HEK293 (cell line): ENCODE measurements around the gene RECK.

ENCODE experiments used
- CTCF ChIA-PET: fragments of 350-600 bp; formaldehyde crosslinking; extraction: SDS; loops from one replicate; lab custom pipeline; 2021; ENCODE audit warnings: antibody characterized with exemption; lab: Yijun Ruan, JAX
- POLR2A ChIA-PET: fragments of 300-600 bp; formaldehyde crosslinking; extraction: SDS; loops from one replicate; lab custom pipeline; 2020; ENCODE audit warnings: antibody characterized with exemption, inconsistent platforms; lab: Yijun Ruan, JAX
- H3K27ac ChIP-seq: fragments of 200-500 bp; sonication (Bioruptor generic); 2 replicates; pipeline ENCODE4 v1.5.1; 2014; ENCODE audit warnings: low read depth, low read length, control low read depth, inconsistent platforms; ENCODE audit errors: extremely low read depth
- H3K36me3 ChIP-seq, 2 experiments: fragments of 200-500 bp in 1 of 2; sonication (Bioruptor generic) in 1 of 2; 1 replicate in 1 of 2; 2 replicates in 1 of 2; pipeline ENCODE4 v1.5.1; 2014 to 2017; ENCODE audit warnings: inconsistent platforms in 2 of 2, low read length in 2 of 2; ENCODE audit not compliant: control insufficient read depth in 2 of 2, insufficient read depth in 1 of 2
- H3K4me1 ChIP-seq: fragments of 200-500 bp; sonication (Bioruptor generic); 2 replicates; pipeline ENCODE4 v1.5.1; 2014; ENCODE audit warnings: mild to moderate bottlenecking, low read length, inconsistent platforms; ENCODE audit not compliant: control insufficient read depth, insufficient read depth
- H3K4me3 ChIP-seq: 2 replicates; pipeline ENCODE4 v1.5.1; 2011; ENCODE audit warnings: low read depth, mild to moderate bottlenecking, control low read depth, low read length, moderate library complexity
- H3K9me3 ChIP-seq: fragments of 200-500 bp; sonication (Bioruptor generic); 2 replicates; pipeline ENCODE4 v1.5.1; 2014; ENCODE audit warnings: low read depth, low read length, inconsistent platforms; ENCODE audit not compliant: control insufficient read depth, insufficient read depth
- BCL11A ChIP-seq: fragments of 450-650 bp; formaldehyde crosslinking; IDR thresholded peaks from 2 replicates; pipeline ENCODE4 v1.5.1; 2016; ENCODE audit warnings: low read depth, missing biosample characterization, missing genetic modification characterization
- FEZF1 ChIP-seq: fragments of 450-650 bp; formaldehyde crosslinking; IDR thresholded peaks from 2 replicates; pipeline ENCODE4 v1.5.1; 2016; ENCODE audit warnings: missing biosample characterization, missing genetic modification characterization
- GLIS1 ChIP-seq: fragments of 450-650 bp; formaldehyde crosslinking; IDR thresholded peaks from 2 replicates; pipeline ENCODE4 v1.5.1; 2016; ENCODE audit warnings: missing biosample characterization, missing genetic modification characterization
- HOXC10 ChIP-seq: sonication (generic); formaldehyde crosslinking; IDR thresholded peaks from 2 replicates; pipeline ENCODE4 v1.8.1; 2023; ENCODE audit warnings: mild to moderate bottlenecking, missing genetic modification reagents
- MZF1 ChIP-seq: fragments of 450-650 bp; formaldehyde crosslinking; IDR thresholded peaks from 2 replicates; pipeline ENCODE4 v1.5.1; 2017; ENCODE audit warnings: missing biosample characterization, missing genetic modification characterization, borderline replicate concordance
- PRDM1 ChIP-seq: fragments of 450-650 bp; formaldehyde crosslinking; IDR thresholded peaks from 2 replicates; pipeline ENCODE4; 2016; ENCODE audit warnings: missing biosample characterization, missing genetic modification characterization
- SALL2 ChIP-seq: fragments of 450-650 bp; formaldehyde crosslinking; IDR thresholded peaks from 2 replicates; pipeline ENCODE4 v1.5.0; 2017; ENCODE audit warnings: missing biosample characterization, mild to moderate bottlenecking, missing genetic modification characterization, borderline replicate concordance
- TRIM28 ChIP-seq: IDR thresholded peaks from 2 replicates; pipeline ENCODE4 v1.6.1; 2011; ENCODE audit warnings: low read length, control low read depth, borderline replicate concordance
- ZBTB7A ChIP-seq: fragments of 450-650 bp; formaldehyde crosslinking; IDR thresholded peaks from 2 replicates; pipeline ENCODE4 v1.5.1; 2016; ENCODE audit warnings: low read depth, missing biosample characterization, missing genetic modification characterization
- ZEB2 ChIP-seq: fragments of 450-650 bp; formaldehyde crosslinking; IDR thresholded peaks from 2 replicates; pipeline ENCODE4 v1.5.1; 2016; ENCODE audit warnings: missing biosample characterization, missing genetic modification characterization
- ZNF223 ChIP-seq: fragments of 450-650 bp; formaldehyde crosslinking; IDR thresholded peaks from 2 replicates; pipeline ENCODE4 v1.5.1; 2016; ENCODE audit warnings: missing biosample characterization, missing genetic modification characterization
- ZNF335 ChIP-seq: fragments of 450-650 bp; formaldehyde crosslinking; conservative IDR thresholded peaks from 2 replicates; pipeline ENCODE4 v1.5.1; 2016; ENCODE audit warnings: missing biosample characterization, missing genetic modification characterization
- ZNF350 ChIP-seq: fragments of 450-650 bp; formaldehyde crosslinking; IDR thresholded peaks from 2 replicates; pipeline ENCODE4 v1.5.0; 2017; ENCODE audit warnings: missing biosample characterization, mild to moderate bottlenecking, missing genetic modification characterization
- ZNF391 ChIP-seq: fragments of 450-650 bp; formaldehyde crosslinking; IDR thresholded peaks from 2 replicates; pipeline ENCODE4 v1.5.1; 2016; ENCODE audit warnings: low read depth, missing biosample characterization, missing genetic modification characterization, borderline replicate concordance
- ZNF501 ChIP-seq: fragments of 450-650 bp; formaldehyde crosslinking; IDR thresholded peaks from 2 replicates; pipeline ENCODE4 v1.5.1; 2016; ENCODE audit warnings: missing biosample characterization, missing genetic modification characterization
- ZNF585B ChIP-seq: fragments of 450-650 bp; formaldehyde crosslinking; IDR thresholded peaks from 2 replicates; pipeline ENCODE4 v1.5.1; 2016; ENCODE audit warnings: missing biosample characterization, missing genetic modification characterization
- ZNF623 ChIP-seq: fragments of 450-650 bp; formaldehyde crosslinking; IDR thresholded peaks from 2 replicates; pipeline ENCODE4 v1.5.1; 2016; ENCODE audit warnings: missing biosample characterization, missing genetic modification characterization
- ZNF660 ChIP-seq: fragments of 450-650 bp; IDR thresholded peaks from 2 replicates; pipeline ENCODE4 v1.5.1; 2018; ENCODE audit warnings: missing biosample characterization, mild to moderate bottlenecking, missing genetic modification characterization
- TF ChIP-seq, protein P1 (sequence below): fragments of 450-650 bp; formaldehyde crosslinking; IDR thresholded peaks from 2 replicates; pipeline ENCODE4 v1.5.1; 2017; ENCODE audit warnings: missing biosample characterization, missing genetic modification characterization
- TF ChIP-seq, protein P2 (sequence below): fragments of 450-650 bp; formaldehyde crosslinking; IDR thresholded peaks from 2 replicates; pipeline ENCODE4 v1.5.1; 2017; ENCODE audit warnings: missing biosample characterization, missing genetic modification characterization
- TF ChIP-seq, protein P3 (sequence below): fragments of 450-650 bp; formaldehyde crosslinking; conservative IDR thresholded peaks from 2 replicates; pipeline ENCODE4 v1.5.1; 2016; ENCODE audit warnings: low read depth, missing biosample characterization, missing genetic modification characterization

Gene RECK

DNA sequence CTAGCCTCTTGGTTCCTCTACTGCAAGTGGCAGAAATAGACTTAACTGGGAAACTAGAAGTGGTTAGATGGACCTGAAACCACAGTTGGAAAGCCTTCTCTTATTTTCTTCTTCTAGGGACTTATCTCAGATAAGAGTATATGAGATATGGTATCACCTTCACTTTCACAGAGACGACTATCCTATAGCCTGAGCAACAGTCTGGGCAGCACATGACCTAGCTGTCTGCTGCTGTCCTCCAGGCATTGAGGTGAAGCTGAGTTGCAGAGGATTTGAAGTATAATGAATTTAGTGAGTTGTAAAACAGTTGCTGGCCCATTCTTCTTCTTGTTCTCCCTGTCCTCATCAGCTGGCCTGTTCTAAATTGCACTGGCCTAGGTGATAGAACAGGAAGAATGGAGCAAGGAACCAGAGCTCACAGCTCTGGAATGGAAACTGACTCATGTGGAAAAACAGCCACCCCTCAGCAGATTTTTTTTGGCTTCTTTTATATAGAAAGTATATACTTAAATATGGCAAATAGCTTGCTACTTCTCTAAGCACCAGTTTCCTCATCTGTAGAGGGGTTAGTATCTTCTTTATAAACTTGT lies 27.8 kb downstream of the RECK start (continued):
- TF ChIP-seq TRIM28 (no peak), ZNF585B (tag by site-specific recombination) (no peak)
- TF ChIP-seq, protein P1, sequence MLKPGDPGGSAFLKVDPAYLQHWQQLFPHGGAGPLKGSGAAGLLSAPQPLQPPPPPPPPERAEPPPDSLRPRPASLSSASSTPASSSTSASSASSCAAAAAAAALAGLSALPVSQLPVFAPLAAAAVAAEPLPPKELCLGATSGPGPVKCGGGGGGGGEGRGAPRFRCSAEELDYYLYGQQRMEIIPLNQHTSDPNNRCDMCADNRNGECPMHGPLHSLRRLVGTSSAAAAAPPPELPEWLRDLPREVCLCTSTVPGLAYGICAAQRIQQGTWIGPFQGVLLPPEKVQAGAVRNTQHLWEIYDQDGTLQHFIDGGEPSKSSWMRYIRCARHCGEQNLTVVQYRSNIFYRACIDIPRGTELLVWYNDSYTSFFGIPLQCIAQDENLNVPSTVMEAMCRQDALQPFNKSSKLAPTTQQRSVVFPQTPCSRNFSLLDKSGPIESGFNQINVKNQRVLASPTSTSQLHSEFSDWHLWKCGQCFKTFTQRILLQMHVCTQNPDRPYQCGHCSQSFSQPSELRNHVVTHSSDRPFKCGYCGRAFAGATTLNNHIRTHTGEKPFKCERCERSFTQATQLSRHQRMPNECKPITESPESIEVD (tag by site-specific recombination), result no peak
- TF ChIP-seq, all 188 proteins: peak for 0

DNA sequence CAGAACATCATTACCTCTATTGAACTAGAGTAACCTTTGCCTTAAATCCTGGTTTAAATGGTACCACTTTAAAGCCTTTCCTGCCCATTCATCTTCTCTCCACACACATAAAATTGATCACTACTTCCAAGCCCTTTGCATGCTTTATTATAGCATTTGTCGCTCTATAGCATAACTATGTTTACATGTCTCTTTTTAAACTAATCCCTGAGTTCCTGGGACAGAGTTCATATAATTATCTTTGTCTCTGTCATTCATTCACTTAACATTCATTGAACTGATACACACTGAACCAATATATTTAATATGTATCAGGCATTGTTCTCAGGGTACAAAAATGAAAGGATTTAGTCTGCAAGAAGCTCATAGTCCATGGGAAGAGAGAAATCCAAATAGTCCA lies 37.3 kb downstream of the RECK start:
- Histone ChIP-seq H3K9me3 (no peaks in the 10 kb centered on the region), H3K27ac (no peak overlapping the region), H3K36me3 (peaks cover 0 to 4% of the 10 kb centered on the region in 2 experiments; a peak in 1 of 3 replicates), H3K4me3 (no peak overlapping the region), H3K4me1 (peaks cover 2% of the 10 kb centered on the region; the same call in 1 of the 2 replicates)
- CTCF ChIA-PET, result interaction anchor here (0.7 to 1.9 kb wide), 7 partner anchors 27 to 192 kb away, joined by 3 to 7 read pairs (median 3); no protein-coding TSS in a partner anchor
- TF ChIP-seq, protein P2, sequence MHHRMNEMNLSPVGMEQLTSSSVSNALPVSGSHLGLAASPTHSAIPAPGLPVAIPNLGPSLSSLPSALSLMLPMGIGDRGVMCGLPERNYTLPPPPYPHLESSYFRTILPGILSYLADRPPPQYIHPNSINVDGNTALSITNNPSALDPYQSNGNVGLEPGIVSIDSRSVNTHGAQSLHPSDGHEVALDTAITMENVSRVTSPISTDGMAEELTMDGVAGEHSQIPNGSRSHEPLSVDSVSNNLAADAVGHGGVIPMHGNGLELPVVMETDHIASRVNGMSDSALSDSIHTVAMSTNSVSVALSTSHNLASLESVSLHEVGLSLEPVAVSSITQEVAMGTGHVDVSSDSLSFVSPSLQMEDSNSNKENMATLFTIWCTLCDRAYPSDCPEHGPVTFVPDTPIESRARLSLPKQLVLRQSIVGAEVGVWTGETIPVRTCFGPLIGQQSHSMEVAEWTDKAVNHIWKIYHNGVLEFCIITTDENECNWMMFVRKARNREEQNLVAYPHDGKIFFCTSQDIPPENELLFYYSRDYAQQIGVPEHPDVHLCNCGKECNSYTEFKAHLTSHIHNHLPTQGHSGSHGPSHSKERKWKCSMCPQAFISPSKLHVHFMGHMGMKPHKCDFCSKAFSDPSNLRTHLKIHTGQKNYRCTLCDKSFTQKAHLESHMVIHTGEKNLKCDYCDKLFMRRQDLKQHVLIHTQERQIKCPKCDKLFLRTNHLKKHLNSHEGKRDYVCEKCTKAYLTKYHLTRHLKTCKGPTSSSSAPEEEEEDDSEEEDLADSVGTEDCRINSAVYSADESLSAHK (tag by site-specific recombination), result no peak
- no peak for TF ChIP-seq ZNF623 (tag by site-specific recombination)
- TF ChIP-seq MZF1, result no peak
- no peak for TF ChIP-seq ZNF223
- POLR2A ChIA-PET, result interaction anchor here (0.6 to 1.6 kb wide), 2 partner anchors 10 to 117 kb away, joined by 4 to 7 read pairs; partner anchors contain the start of gene CLTA

DNA sequence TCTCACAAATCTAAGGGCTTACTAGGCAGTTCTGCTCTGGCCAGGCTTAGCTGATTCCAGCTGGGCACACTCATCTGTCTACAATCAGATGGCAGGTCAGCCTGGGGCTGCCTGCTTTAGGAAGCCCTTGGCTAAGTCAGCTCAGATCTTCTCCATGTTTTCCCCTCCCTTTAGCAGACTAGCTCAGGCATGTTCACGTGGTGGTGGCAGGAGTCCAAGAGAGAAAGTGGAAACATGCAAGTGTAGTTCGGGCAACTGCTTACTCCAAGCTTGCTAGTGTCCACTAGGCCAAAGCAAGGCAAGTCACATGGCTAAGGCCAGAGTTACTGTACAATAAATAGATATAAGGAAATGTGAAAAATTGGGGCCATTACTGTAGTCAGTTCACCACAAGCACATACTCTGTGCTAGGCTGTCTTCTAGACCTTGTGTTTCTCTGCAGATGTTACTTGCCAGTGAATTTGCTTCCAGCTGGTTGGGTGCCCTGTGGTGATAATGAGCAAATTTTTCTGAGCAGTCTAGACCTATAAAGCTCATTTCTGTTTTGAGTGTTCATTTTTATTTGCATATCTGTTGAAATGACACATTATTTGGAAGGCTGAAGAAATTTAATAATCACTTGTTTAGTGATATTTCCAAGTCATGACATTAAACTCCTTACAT lies 38.3 kb downstream of the RECK start:
- TF ChIP-seq FEZF1 (tag by site-specific recombination) (peak; percentile 23; the same call in 1 of the 2 replicates), HOXC10 (CRISPR knock-in tag) (no peak), PRDM1 (peak; percentile 52; the same call in 1 of the 2 replicates), ZNF391 (tag by site-specific recombination) (no peak), TRIM28 (0 out of 2 replicates have a peak, but pooled peaks have one; percentile 39), ZNF660 (tag by site-specific recombination) (0 out of 2 replicates have a peak, but pooled peaks have one; percentile 19), ZNF335 (tag by site-specific recombination) (peak; percentile 21; the same call in 1 of the 2 replicates), ZNF501 (tag by site-specific recombination) (no peak)
- CTCF ChIA-PET, result interaction anchor here (0.8 to 1.9 kb wide), 6 partner anchors 28 to 92 kb away, joined by 3 to 7 read pairs (median 3); no protein-coding TSS in a partner anchor
- POLR2A ChIA-PET, result interaction anchor here (0.5 to 1.6 kb wide), 3 partner anchors 9 to 116 kb away, joined by 4 to 7 read pairs (median 5); partner anchors contain the start of gene CLTA

DNA sequence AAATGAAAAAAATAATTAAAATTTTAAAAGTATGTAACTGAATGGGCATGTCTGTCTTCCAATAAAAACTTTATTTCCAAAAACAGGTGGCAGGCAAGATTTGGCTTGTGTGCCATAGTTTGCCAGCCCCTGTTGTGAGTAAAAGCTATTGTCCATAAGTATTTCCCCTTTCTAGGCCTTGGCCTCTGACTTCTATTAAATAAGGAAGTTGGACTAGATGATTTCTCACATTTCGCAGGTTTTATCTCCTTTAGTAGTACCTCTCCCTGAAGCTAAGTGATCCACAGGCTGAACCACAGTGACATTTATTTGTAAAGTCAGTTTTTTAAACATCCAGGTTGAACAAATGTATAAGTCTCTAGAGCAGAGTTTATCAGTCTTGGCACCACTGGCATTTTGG lies 41.3 kb downstream of the RECK start:
- peaks cover 2% of the 10 kb centered on the region; the same call in 1 of the 2 replicates for H3K4me1 ChIP-seq
- CTCF ChIA-PET, result no interaction called here
- POLR2A ChIA-PET, result no interaction called here
- no peak overlapping the region for H3K4me3 ChIP-seq
- H3K36me3 ChIP-seq, result peaks cover 0 to 3% of the 10 kb centered on the region in 2 experiments; a peak in 1 of 3 replicates
- no peak overlapping the region for H3K27ac ChIP-seq
- no peaks in the 10 kb centered on the region for H3K9me3 ChIP-seq
- TF ChIP-seq ZBTB7A (tag by site-specific recombination) (no peak), ZNF350 (no peak), GLIS1 (tag by site-specific recombination) (no peak), BCL11A (tag by site-specific recombination) (no peak), ZEB2 (tag by site-specific recombination) (no peak), SALL2 (tag by site-specific recombination) (no peak)
- TF ChIP-seq, protein P3, sequence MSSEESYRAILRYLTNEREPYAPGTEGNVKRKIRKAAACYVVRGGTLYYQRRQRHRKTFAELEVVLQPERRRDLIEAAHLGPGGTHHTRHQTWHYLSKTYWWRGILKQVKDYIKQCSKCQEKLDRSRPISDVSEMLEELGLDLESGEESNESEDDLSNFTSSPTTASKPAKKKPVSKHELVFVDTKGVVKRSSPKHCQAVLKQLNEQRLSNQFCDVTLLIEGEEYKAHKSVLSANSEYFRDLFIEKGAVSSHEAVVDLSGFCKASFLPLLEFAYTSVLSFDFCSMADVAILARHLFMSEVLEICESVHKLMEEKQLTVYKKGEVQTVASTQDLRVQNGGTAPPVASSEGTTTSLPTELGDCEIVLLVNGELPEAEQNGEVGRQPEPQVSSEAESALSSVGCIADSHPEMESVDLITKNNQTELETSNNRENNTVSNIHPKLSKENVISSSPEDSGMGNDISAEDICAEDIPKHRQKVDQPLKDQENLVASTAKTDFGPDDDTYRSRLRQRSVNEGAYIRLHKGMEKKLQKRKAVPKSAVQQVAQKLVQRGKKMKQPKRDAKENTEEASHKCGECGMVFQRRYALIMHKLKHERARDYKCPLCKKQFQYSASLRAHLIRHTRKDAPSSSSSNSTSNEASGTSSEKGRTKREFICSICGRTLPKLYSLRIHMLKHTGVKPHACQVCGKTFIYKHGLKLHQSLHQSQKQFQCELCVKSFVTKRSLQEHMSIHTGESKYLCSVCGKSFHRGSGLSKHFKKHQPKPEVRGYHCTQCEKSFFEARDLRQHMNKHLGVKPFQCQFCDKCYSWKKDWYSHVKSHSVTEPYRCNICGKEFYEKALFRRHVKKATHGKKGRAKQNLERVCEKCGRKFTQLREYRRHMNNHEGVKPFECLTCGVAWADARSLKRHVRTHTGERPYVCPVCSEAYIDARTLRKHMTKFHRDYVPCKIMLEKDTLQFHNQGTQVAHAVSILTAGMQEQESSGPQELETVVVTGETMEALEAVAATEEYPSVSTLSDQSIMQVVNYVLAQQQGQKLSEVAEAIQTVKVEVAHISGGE (tag by site-specific recombination), result no peak

More for the DNA sequence above, 38.3 kb downstream of the RECK start:
- Histone ChIP-seq H3K27ac (no peak overlapping the region), H3K4me3 (no peak overlapping the region), H3K4me1 (peaks cover 2% of the 10 kb centered on the region; the same call in 1 of the 2 replicates), H3K36me3 (peaks cover 0 to 4% of the 10 kb centered on the region in 2 experiments; a peak in 1 of 3 replicates), H3K9me3 (no peaks in the 10 kb centered on the region)
